Measurements from ENCODE around the gene RHOC.
"Not testable (repeated sequence)": the region's sequence is repeated elsewhere in the genome, so short reads cannot be mapped to it uniquely, and the experiment has no call there.

RHOC gene

GRCh38 chr1:112706505-112707220 is at the start of gene RHOC:
Gene RHOC (minus strand): TSS chr1:112707127. CDS start chr1:112703799, 3,328 bp downstream.
- no peak for DNase-seq

GRCh38 chr1:112754116-112754628 is 47.2 kb upstream of the RHOC start:
- no peak for DNase-seq

- DNase-seq = no peak
Measured at GRCh38 chr1:112748396-112748795, 41.5 kb upstream of the RHOC start.

GRCh38 chr1:112744009-112744578 is 37.2 kb upstream of the RHOC start:
- peak; percentile 87 for DNase-seq

GRCh38 chr1:112743174-112744008 is 36.5 kb upstream of the RHOC start:
- DNase-seq = peak; percentile 54

GRCh38 chr1:112737573-112737972 is 30.6 kb upstream of the RHOC start:
- DNase-seq = no peak

GRCh38 chr1:112735752-112736151 is 28.8 kb upstream of the RHOC start:
- no peak for DNase-seq

GRCh38 chr1:112731451-112731850 is 24.5 kb upstream of the RHOC start:
- peak; percentile 1 for DNase-seq

GRCh38 chr1:112729909-112730308 is 23.0 kb upstream of the RHOC start:
- peak; percentile 45 for DNase-seq

GRCh38 chr1:112729011-112729410 is 22.1 kb upstream of the RHOC start:
- DNase-seq = peak; percentile 18

- DNase-seq = not testable (repeated sequence)
Measured at GRCh38 chr1:112728306-112728971, 21.5 kb upstream of the RHOC start.

GRCh38 chr1:112727716-112728115 is 20.8 kb upstream of the RHOC start:
- DNase-seq = no peak

GRCh38 chr1:112724240-112724639 is 17.3 kb upstream of the RHOC start:
- DNase-seq = not testable (repeated sequence)

- no peak for DNase-seq
Measured at GRCh38 chr1:112723511-112723839, 16.5 kb upstream of the RHOC start.

GRCh38 chr1:112722601-112723510 is 15.9 kb upstream of the RHOC start:
- DNase-seq = peak; percentile 85

- DNase-seq = no peak
Measured at GRCh38 chr1:112721966-112722524, 15.1 kb upstream of the RHOC start.

- DNase-seq = not testable (repeated sequence)
Measured at GRCh38 chr1:112721294-112721693, 14.4 kb upstream of the RHOC start.

GRCh38 chr1:112720800-112721199 is 13.9 kb upstream of the RHOC start:
- no peak for DNase-seq

GRCh38 chr1:112719706-112720105 is 12.8 kb upstream of the RHOC start:
- DNase-seq = no peak

GRCh38 chr1:112718691-112719418 is 11.9 kb upstream of the RHOC start:
- DNase-seq = peak; percentile 87

All from islet precursor cell (in vitro differentiated cells).